Esophagus mucosa (tissue), 1 donor: Measurements from ENCODE around the gene ADRA2B. TPM values are rescaled to one million over a fixed set of nuclear protein-coding genes. Genes with fewer than 3 reads are reported as not detected.
A peak's percentile ranks its signal among the peaks of the same experiment; 100 is the strongest.
"Not testable (repeated sequence)": the region's sequence is repeated elsewhere in the genome, so short reads cannot be mapped to it uniquely, and the experiment has no call there.

Experiments
- ATAC-seq: fragments of 200-7000 bp; cut with Tn5 transposase; one replicate; pipeline ENCODE4 v1.9.1; 2020
- total RNA-seq: library from RNA; stranded (reverse); gene quantifications from one replicate; pipeline ENCODE4 v1.2.4, GENCODE V29; 2023
- donor health status: DM: yes; HTN: yes; CAD: no.

Gene ADRA2B
- total RNA-seq, 1 donor from 2014 or later, result not detected

- ATAC-seq, result no peak
Measured at GRCh38 chr2:96150007-96150640, 33.8 kb upstream of the ADRA2B start.

- ATAC-seq, result peak; percentile 83
Measured at GRCh38 chr2:96148410-96149217, 32.2 kb upstream of the ADRA2B start.

- no peak for ATAC-seq
Measured at GRCh38 chr2:96147593-96148201, 31.3 kb upstream of the ADRA2B start.

- no peak for ATAC-seq
Measured at GRCh38 chr2:96146881-96147592, 30.7 kb upstream of the ADRA2B start.

GRCh38 chr2:96146153-96146880, 29.9 kb upstream of the ADRA2B start:
- ATAC-seq, result peak; percentile 3

GRCh38 chr2:96145848-96146152, 29.4 kb upstream of the ADRA2B start:
- ATAC-seq, result no peak

- ATAC-seq, result peak; percentile 72
Measured at GRCh38 chr2:96145036-96145847, 28.9 kb upstream of the ADRA2B start, which contains the start of gene DUSP2. Gene DUSP2, minus strand, starts transcription at chr2:96145440. Its CDS starts 86 bp downstream, at chr2:96145354.

GRCh38 chr2:96144481-96145035, 28.2 kb upstream of the ADRA2B start:
- peak; percentile 17 for ATAC-seq

- ATAC-seq, result peak; percentile 22
Measured at GRCh38 chr2:96143848-96144480, 27.6 kb upstream of the ADRA2B start.

- ATAC-seq, result no peak
Measured at GRCh38 chr2:96143231-96143847, 27.0 kb upstream of the ADRA2B start.

- no peak for ATAC-seq
Measured at GRCh38 chr2:96142217-96143113, 26.1 kb upstream of the ADRA2B start.

GRCh38 chr2:96141624-96141967, 25.2 kb upstream of the ADRA2B start:
- ATAC-seq, result not testable (repeated sequence)

GRCh38 chr2:96140941-96141623, 24.7 kb upstream of the ADRA2B start:
- no peak for ATAC-seq

GRCh38 chr2:96139181-96139758, 22.9 kb upstream of the ADRA2B start:
- ATAC-seq, result no peak

GRCh38 chr2:96138179-96139145, 22.1 kb upstream of the ADRA2B start, which contains the start of gene ASTL:
Gene ASTL, minus strand, starts transcription at chr2:96138502. Its CDS starts 66 bp downstream, at chr2:96138436.
- ATAC-seq, result peak; percentile 92

GRCh38 chr2:96137321-96138178, 21.2 kb upstream of the ADRA2B start:
- peak; percentile 51 for ATAC-seq
